Measurements from ENCODE around the gene FGFR1OP2.

GRCh38 chr12:27012239-27012981 lies 74.1 kb downstream of the FGFR1OP2 start:
- no peak for TF ChIP-seq POLR2A (IDR thresholded peaks at IDR 0.05; ENCODE audit: low read depth, low read length)
- TF ChIP-seq MAZ (IDR thresholded peaks at IDR 0.05; ENCODE audit: borderline replicate concordance, low read depth, low read length), result no peak
- no peak for TF ChIP-seq CTCF (conservative IDR thresholded peaks at IDR 0.05; ENCODE audit: low read depth, low read length)
- no peak for TF ChIP-seq USF2 (IDR thresholded peaks at IDR 0.05; ENCODE audit: low read depth, low read length)
- no peak for TF ChIP-seq CEBPB (IDR thresholded peaks at IDR 0.05; ENCODE audit: low read depth, low read length)
- no peak for TF ChIP-seq MXI1 (IDR thresholded peaks at IDR 0.05; ENCODE audit: borderline replicate concordance, low read depth, low read length)
- TF ChIP-seq NFE2L2 (IDR thresholded peaks at IDR 0.05; ENCODE audit: low read depth, low read length), result no peak
- TF ChIP-seq FOS (IDR thresholded peaks at IDR 0.05; ENCODE audit: low read depth, low read length), result no peak
- no peak for TF ChIP-seq RCOR1 (IDR thresholded peaks at IDR 0.05; ENCODE audit: insufficient replicate concordance, low read length)
- TF ChIP-seq CHD1 (IDR thresholded peaks at IDR 0.05; ENCODE audit: low read depth, low read length), result no peak
- no peak for TF ChIP-seq RFX5 (IDR thresholded peaks at IDR 0.05; ENCODE audit: low read depth, low read length)
- TF ChIP-seq RAD21 (IDR thresholded peaks at IDR 0.05; ENCODE audit: low read length), result no peak

Data from IMR-90 (cell line).